Fibroblast of skin of back (primary cell): Measurements from ENCODE around the gene SRP54.
"Not testable (repeated sequence)": the region's sequence is repeated elsewhere in the genome, so short reads cannot be mapped to it uniquely, and the experiment has no call there.

ENCODE experiments used
- DNase-seq: peaks from one replicate; pipeline ENCODE4 v3.0.0-alpha.2; 2013

Gene SRP54

GRCh38 chr14:34985740-34986139 is 2.9 kb downstream of the SRP54 start:
- no peak for DNase-seq

GRCh38 chr14:34987180-34987579 is 4.4 kb downstream of the SRP54 start:
- no peak for DNase-seq

DNA sequence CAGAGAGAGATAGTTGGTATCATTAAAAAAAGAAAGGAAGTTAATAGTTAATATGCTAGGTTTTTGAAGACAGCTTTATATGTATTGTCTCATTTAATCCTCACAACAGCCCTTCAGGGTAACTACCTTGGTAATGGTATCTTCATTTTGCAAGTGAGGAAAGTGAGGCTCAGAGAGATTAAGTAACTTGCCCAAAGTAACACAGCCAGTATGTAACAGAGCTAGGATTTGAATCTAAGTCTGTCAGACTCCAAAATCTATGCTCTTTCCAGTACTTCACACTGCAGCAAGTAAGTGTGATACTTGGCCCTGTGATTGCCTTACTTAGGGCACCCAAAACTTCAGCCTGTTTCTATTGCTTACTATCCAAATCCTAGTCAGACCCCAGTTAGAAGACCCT is 7.0 kb downstream of the SRP54 start:
- DNase-seq = no peak

DNA sequence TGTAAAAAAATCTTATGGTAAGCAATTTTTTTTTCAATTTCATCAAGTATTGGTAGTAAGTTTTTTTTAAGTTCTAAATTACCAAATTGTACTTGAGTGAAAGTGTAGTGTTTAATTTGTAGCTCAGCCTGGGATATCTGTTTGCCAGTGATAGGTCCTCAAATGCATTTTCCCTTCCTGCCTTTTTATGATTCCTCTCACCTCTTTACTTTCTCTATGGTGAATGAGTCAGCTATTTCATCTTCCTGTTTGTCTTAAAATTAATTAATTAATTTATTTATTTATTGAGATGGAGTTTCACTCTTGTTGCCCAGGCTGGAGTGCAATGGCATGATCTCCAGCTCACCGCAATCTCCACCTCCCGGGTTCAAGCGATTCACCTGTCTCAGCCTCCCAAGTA is 10.6 kb downstream of the SRP54 start:
- DNase-seq = no peak

GRCh38 chr14:34994668-34995067 is 11.9 kb downstream of the SRP54 start:
- DNase-seq = no peak

DNA sequence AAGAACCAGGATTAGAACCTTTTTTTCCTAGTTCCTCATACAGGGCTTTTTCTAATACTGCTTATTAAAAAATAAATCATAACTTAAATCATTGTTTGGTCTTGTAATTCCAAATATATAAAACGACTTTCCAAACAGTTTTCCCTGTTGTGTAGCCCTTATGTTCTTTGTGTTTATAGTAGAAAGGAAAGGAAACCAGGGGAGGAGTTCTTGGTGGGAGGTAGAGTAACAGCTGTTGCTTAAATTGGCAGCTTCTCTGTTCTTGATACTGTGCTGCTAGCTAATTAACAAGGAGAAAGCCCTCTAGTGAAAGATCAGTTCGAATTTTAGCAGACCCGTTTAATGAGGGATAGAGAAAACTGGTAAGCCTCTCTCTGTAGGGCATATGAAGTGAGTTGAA is 15.0 kb downstream of the SRP54 start:
- DNase-seq = no peak

- no peak for DNase-seq
Observed at GRCh38 chr14:34999500-34999899, 16.7 kb downstream of the SRP54 start.

DNA sequence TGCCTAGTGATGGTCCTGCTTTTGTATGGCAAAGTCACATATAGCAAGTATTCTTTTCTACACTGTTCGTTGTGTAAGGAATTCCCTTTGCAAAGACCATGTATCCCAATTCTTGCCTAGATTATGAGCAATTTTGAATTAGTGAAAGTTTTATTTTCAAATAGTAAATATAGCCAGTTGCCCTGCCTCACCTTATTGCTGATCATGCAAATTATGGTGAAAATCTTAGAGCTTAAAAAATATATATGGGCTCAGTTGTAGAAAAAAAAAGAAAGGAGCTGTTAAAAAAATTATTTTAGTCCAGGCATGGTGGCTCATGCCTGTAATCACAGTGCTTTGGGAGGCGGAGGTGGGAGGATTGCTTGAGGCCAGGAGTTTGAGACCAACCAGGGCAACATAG is 18.8 kb downstream of the SRP54 start:
- DNase-seq = no peak

DNA sequence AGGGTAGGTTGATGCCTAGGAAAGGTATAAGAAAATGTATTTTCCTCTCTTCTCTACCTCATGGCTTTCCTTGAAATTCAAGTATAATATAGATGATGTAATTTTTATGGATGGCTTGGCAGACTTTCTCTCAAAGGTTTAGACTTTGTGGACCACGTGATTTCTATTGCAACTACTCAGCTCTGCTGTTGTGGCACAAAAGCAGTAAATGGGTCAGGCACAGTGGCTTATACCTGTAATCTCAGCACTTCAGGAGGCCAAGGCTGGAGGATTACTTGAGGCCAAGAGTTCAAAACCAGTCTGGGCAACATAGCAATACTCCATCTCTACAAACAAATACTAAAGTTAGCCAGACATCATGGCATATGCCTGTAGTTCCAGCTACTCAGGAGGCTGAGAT is 22.0 kb downstream of the SRP54 start:
- no peak for DNase-seq

DNA sequence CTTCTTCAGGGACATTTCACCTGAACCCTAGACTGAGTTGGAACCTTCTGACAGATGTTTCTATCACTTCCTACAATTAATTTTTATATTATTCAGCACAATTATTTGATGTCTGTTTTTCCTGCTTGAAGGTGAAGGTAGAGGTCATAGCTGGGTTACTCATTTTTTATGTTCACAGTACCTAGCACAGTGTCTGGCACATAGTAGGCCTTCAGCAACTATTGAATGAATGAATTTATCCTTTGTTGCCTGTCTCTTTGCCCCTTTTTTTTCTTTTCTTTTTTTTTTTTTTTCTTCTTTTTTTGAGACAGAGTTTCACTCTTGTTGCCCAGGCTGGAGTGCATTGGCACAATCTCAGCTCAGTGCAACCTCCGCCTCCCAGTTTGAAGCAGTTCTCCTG is 33.8 kb downstream of the SRP54 start:
- no peak for DNase-seq

- DNase-seq = no peak
Observed at GRCh38 chr14:35020713-35021112, 37.9 kb downstream of the SRP54 start.

GRCh38 chr14:35028435-35028834 is 45.6 kb downstream of the SRP54 start:
- DNase-seq = no peak

DNA sequence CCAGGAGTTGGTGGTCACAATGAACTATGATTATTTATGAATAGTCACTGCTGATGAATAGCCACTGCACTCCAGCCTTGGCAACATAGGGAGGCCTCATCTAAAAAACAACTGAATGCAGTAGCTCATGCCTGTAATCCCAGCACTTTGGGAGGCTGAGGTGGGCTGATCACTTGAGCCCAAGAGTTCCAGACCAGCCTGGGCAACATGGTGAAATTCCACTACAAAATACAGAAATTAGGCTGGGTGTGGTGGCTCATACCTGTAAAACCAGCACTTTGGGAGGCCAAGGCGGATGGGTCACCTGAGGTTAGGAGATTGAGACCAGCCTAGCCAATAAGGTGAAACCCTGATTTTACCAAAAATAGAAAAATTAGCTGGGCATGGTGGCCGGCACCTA is 49.8 kb downstream of the SRP54 start:
- no peak for DNase-seq

DNA sequence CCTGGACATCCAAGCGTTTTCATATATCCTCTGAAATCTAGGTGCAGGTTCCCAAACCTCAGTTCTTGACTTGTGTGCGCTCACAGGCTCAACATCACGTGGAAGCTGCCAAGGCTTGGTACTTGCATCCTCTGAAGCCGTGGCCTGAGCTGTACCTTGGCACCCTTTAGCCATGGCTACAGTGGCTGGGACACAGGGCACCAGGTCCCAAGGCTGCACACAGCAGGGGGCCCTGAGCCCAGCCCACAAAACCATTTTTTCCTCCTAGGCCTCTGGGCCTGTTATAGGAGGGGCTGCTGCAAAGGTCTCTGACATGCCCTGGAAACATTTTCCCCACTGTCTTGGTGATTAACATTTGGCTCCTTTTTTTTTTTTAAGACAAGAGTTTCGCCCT is 51.6 kb downstream of the SRP54 start:
- DNase-seq = no peak

- not testable (repeated sequence) for DNase-seq
Observed at GRCh38 chr14:35034944-35035554, 52.3 kb downstream of the SRP54 start.

GRCh38 chr14:35038312-35038711 is 55.5 kb downstream of the SRP54 start:
- DNase-seq = not testable (repeated sequence)

DNA sequence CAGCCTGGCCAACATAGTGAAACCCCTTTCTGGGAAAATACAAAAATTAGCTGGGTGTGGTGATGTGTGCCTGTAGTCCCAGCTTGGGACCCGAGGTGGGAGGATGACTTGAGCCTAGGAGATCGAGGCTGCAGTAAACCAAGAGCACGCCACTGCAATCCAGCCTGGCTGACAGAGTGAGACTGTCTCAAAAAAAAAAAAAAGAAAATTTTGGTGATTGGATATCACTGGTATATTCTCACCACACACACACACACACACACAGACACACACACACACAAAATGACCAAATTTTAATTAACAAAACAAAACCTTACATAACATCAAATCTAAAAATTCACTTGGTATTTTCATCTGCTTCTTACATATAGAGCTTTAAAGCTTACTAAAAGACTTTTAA is 59.8 kb downstream of the SRP54 start:
- no peak for DNase-seq

DNA sequence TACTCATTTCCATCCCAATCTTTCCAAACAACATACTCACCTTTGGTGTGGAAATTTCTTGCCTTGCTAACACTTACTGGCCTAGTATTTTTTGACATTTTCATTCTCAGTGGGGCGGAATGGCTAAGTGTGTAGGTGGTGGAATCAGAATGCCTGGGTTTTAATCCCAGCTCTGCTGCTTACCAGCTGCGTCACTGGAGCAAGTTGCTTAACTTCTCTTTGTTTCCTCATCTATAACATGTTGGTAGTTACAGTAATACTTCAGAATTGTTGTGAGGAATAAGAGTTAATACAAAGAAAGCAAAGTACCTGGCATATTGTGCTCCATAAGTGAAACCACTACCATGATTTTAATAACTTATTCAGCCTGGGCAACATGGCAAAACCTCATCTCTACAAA is 60.3 kb downstream of the SRP54 start:
- DNase-seq = no peak

DNA sequence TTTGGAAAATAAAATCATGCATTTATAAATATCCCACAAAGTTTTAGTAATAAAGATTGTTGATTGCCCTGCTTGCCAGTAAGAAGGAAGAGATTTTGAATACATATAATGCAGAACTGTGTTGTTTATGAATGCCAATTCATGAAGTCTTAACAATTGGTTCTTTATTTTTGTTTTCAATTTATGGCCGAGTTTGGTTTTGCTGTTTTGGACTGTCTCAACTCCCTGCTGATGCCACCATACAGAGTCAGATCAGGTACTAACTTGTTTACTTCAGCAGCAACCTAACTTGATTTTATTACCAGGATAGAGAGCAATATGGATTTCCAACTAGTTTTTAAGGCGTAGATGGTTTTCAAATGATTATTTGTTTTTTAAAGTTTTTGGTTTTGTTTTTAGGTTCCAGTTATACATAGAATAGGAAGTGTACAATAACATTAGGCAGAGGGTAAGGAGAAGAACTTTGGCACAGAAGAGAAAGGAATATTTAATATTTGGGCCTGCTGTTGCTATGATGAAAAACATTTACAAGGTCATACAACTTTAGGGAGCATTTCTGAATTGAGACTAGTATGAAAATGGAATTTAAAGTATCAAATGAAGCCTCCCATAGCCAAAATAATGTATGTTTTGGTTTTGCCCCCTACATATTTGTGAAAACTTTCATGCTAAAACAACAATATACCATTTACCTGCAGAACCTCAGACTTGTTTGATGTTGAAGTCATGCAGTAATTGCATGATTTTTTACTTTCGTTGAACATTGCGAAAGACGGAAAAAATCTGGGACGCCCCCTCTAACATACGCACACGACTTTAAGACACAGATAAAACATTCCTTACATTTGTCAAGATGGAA is 62.4 kb downstream of the SRP54 start:
- DNase-seq = no peak

GRCh38 chr14:35045798-35046047 is 62.9 kb downstream of the SRP54 start:
- no peak for DNase-seq

DNA sequence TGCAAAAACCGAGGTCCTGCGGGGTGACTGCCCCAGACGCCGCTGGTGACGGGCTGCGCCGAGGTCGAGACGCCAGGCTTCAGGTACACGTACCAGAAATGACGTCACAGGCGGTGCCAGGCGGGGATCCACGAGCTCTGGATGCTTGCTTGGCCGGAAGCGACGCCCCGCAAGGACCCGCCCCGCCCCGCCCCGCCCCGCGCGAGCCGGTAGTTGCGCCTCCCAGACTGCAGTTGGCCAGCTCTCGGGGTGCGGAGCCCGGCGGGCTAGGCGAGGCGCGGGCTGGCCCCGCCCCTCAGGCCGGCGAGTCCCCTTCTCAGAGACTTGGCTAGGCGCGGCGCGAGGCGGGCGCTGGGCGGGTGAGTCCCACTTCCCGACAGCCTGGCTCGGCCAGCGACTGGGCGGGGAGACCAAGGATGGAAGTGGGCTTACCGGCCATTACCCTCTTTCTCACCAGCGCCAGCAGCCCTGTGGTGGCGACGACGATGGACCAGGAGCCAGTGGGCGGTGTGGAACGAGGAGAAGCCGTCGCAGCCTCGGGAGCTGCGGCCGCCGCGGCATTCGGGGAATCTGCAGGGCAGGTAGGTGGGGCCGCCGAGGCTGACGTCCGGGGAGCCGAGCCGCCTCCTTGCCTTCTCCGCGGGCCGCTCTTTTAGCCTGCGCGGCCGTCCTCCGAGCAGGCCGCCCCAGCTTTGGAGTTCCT is 63.4 kb downstream of the SRP54 start, which contains the start of gene FAM177A1:
Gene FAM177A1, plus strand, starts transcription at position 225 of the 703 bp plus-strand sequence. Its CDS starts 192 bp downstream, at position 417.
- peak; percentile 96 for DNase-seq

GRCh38 chr14:35046751-35047536 is 64.2 kb downstream of the SRP54 start:
- DNase-seq = no peak

DNA sequence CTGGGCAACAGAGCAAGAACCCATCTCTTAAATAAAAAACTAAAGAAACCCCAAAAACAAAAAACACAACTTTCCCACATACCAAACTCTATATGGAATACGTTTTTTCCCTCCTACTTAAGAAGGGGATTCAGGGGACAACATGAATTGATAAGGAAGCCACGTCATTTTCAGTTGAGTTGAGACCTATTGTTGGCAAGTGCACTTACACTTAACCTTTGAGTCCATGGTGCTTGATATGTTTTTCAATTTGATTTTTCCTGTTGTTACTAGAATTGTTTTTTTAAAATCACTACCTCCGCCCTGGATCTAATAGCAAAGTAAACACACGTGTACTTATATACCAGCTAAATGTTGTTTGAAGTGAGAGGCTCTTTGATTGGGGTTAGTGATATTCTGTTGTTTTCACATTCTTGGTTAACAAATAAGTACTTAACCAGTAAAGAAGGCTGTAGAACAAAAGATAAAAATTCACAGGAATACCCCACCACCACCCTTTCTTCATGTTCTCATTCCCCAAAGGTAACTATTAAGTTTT is 65.3 kb downstream of the SRP54 start:
- no peak for DNase-seq
